NT2/D1 (cell line): ENCODE results near the gene PYDC1.

Experiments used
- YY1 ChIP-seq: IDR thresholded peaks from 2 replicates; pipeline ENCODE4 v1.6.1; 2011; ENCODE audit not compliant: insufficient read length, insufficient read depth
- ZNF274 ChIP-seq: IDR thresholded peaks from 2 replicates; pipeline ENCODE4 v1.6.1; 2011; ENCODE audit warnings: mild to moderate bottlenecking, low read depth, low read length

DNA sequence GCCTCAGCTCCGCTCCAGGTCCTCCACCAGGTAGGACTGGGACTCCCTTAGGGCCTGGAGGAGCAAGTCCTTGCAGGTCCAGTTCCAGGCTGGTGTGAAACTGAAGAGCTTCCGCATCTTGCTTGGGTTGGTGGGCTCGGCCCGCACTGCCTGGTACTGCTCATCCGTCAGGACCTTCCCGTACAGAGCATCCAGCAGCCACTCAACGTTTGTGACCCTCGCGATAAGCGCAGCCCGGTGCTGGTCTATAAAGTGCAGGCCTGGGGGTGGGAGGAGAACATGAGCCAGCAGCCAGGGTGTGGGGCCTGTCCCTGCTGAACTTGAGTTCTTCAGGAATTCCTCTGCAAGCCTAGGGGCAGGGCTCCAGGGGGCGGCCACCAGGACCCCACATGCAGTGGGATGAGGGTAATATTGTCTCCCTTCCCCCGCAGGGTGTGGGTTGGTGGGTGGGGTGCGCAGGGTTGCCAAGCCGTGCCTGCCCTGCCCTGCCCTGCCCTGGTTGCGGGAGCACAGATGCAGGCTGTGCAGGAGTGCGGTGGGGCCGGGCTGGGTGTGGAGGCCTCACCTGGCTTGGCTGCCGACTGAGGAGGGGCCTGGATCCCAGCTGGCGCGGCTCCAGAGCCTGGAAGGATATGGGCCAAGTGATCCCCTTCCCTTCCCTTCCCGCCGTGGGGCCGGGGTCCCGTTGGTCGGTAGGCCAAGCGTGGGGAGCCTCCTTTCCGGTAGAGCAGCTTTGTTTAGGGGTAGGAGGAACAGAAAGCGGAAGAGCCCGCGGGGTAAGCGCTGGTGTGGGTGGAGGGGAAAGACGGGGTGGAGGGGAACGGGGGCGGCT is 15.1 kb downstream of the PYDC1 start:
- TF ChIP-seq YY1 (no peak), ZNF274 (no peak)
